Activated CD8-positive, alpha-beta T cell treated with anti-CD3 and anti-CD28 coated beads for 36 hours (primary cell): ENCODE data around the gene FAM240B. TPM values are rescaled to one million over a fixed set of nuclear protein-coding genes. Genes with fewer than 3 reads are reported as not detected.

Source experiments
- ATAC-seq: fragments of 200-7000 bp; cut with Tn5 transposase; one replicate; pipeline ENCODE4 v1.10.0; 2021; ENCODE audit warnings: mild to moderate bottlenecking, moderate library complexity
- CTCF ChIA-PET: fragments of 350-600 bp; sonication (Branson Sonifier 250); formaldehyde crosslinking; loops from one replicate; lab custom pipeline; 2021; ENCODE audit warnings: antibody characterized with exemption; lab: Charles Lee
- POLR2A ChIA-PET: fragments of 350-600 bp; sonication (Branson Sonifier 250); formaldehyde crosslinking; loops from one replicate; lab custom pipeline; 2021; ENCODE audit warnings: antibody characterized with exemption; lab: Charles Lee
- DNase-seq: peaks from one replicate; pipeline ENCODE4 v3.0.0-alpha.2; 2020
- H3K27ac Mint-ChIP-seq: one replicate; pipeline ENCODE4 v1.8.0; 2021; ENCODE audit warnings: mild to moderate bottlenecking, mixed read lengths
- H3K27me3 Mint-ChIP-seq: one replicate; pipeline ENCODE4 v1.8.0; 2021; ENCODE audit warnings: mixed read lengths
- H3K36me3 Mint-ChIP-seq: one replicate; pipeline ENCODE4 v1.8.0; 2021; ENCODE audit warnings: low read depth, mixed read lengths
- H3K4me1 Mint-ChIP-seq: one replicate; pipeline ENCODE4 v1.8.0; 2021; ENCODE audit warnings: low read depth, mixed read lengths
- H3K4me3 Mint-ChIP-seq: one replicate; pipeline ENCODE4 v1.8.0; 2021; ENCODE audit warnings: mild to moderate bottlenecking, moderate library complexity, mixed read lengths
- H3K9me3 Mint-ChIP-seq: one replicate; pipeline ENCODE4 v1.8.0; 2021; ENCODE audit warnings: mixed read lengths
- CTCF ChIP-seq: fragments of 200-600 bp; IDR thresholded peaks from one replicate; pipeline ENCODE4 v1.8.0; 2022; ENCODE audit warnings: antibody characterized with exemption, mild to moderate bottlenecking
- intact Hi-C: fragments of 100-400 bp; cut with micrococcal nuclease; formaldehyde crosslinking; loops from one replicate; pipeline ENCODE4 v1.10.0; 2022
- total RNA-seq, 2 experiments: library from RNA; stranded (reverse); gene quantifications; one replicate each; pipeline ENCODE4 v1.2.3, GENCODE V29; 2021

The FAM240B gene
- total RNA-seq, 2 experiments from 2014 or later, result not detected

DNA sequence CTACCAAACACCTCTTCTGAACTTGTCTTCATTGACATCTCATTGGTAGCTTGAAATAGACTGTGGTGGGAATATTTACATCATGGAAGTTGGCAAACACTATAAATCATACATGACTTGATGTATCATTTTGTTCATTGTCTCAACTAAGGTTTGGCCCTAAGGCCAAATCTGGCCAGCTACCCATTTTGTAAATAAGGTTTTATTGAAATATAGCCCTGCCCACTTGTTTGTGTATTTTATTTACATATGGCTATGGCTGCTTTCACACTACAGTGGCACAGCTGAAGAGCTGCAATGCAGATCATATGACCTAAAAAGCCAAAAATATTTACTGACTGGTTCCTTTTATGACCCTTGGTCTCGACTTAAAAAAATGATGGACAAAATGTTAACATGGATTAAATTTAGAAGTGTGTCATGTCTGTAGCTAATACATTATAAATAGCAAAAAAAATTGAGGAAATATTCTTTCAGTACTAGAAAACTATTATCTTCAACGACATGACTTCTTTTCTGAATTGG is 22.1 kb downstream of the FAM240B start:
- Mint-ChIP-seq H3K4me3 (no peak overlapping the region), H3K4me1 (no peaks in the 10 kb centered on the region), H3K27ac (no peak overlapping the region), H3K27me3 (peaks cover 1% of the 10 kb centered on the region), H3K9me3 (no peaks in the 10 kb centered on the region), H3K36me3 (no peaks in the 10 kb centered on the region)
- intact Hi-C loops, result loop anchor here (5.0 kb wide), 1 partner anchor 39 kb away; no protein-coding TSS in a partner anchor
- ChIA-PET CTCF (no interaction called here), POLR2A (no interaction called here)
- ATAC-seq (no peak), DNase-seq (no peak)
- no peak for TF ChIP-seq CTCF

GRCh38 chr9:38696999-38697398 is 22.9 kb downstream of the FAM240B start:
- no peak overlapping the region for H3K27ac Mint-ChIP-seq
- H3K4me1 Mint-ChIP-seq, result no peaks in the 10 kb centered on the region
- H3K27me3 Mint-ChIP-seq, result peaks cover 1% of the 10 kb centered on the region
- no peak overlapping the region for H3K4me3 Mint-ChIP-seq
- H3K9me3 Mint-ChIP-seq, result no peaks in the 10 kb centered on the region
- TF ChIP-seq CTCF, result no peak
- CTCF ChIA-PET, result interaction anchor here (1.0 kb wide), 1 partner anchor 11 kb away, joined by 5 read pairs; no protein-coding TSS in a partner anchor
- no peak for ATAC-seq
- H3K36me3 Mint-ChIP-seq, result no peaks in the 10 kb centered on the region
- intact Hi-C loops, result loop anchor here (5.0 kb wide), 1 partner anchor 40 kb away; no protein-coding TSS in a partner anchor
- DNase-seq, result no peak
- POLR2A ChIA-PET, result no interaction called here

- Mint-ChIP-seq H3K27ac (no peak overlapping the region), H3K27me3 (peaks cover 1% of the 10 kb centered on the region), H3K9me3 (no peaks in the 10 kb centered on the region), H3K4me1 (no peaks in the 10 kb centered on the region), H3K4me3 (no peak overlapping the region), H3K36me3 (no peaks in the 10 kb centered on the region)
- no peak for ATAC-seq
- ChIA-PET CTCF (no interaction called here), POLR2A (interaction anchor here (1.2 kb wide), 1 partner anchor 23 kb away, joined by 3 read pairs; no protein-coding TSS in a partner anchor)
- DNase-seq, result no peak
- TF ChIP-seq CTCF, result no peak
- intact Hi-C loops, result loop anchor here (5.0 kb wide), 1 partner anchor 43 kb away; no protein-coding TSS in a partner anchor
These were observed 25.3 kb downstream of the FAM240B start for GRCh38 chr9:38694676-38695075.

GRCh38 chr9:38692707-38693106 is 27.2 kb downstream of the FAM240B start:
- DNase-seq (no peak), ATAC-seq (no peak)
- Mint-ChIP-seq H3K4me1 (no peaks in the 10 kb centered on the region), H3K27me3 (peaks cover 3% of the 10 kb centered on the region), H3K9me3 (no peaks in the 10 kb centered on the region), H3K4me3 (no peak overlapping the region), H3K27ac (no peak overlapping the region), H3K36me3 (no peaks in the 10 kb centered on the region)
- intact Hi-C loops, result no loop called here
- TF ChIP-seq CTCF, result no peak
- CTCF ChIA-PET, result no interaction called here
- POLR2A ChIA-PET, result no interaction called here

GRCh38 chr9:38690574-38690973 is 29.4 kb downstream of the FAM240B start:
- Mint-ChIP-seq H3K27me3 (peaks cover 6% of the 10 kb centered on the region), H3K4me1 (peaks cover 5% of the 10 kb centered on the region), H3K36me3 (no peaks in the 10 kb centered on the region), H3K9me3 (no peaks in the 10 kb centered on the region), H3K4me3 (no peak overlapping the region), H3K27ac (no peak overlapping the region)
- CTCF ChIA-PET, result no interaction called here
- peak; percentile 3 for DNase-seq
- POLR2A ChIA-PET, result no interaction called here
- no peak for TF ChIP-seq CTCF
- ATAC-seq, result peak; percentile 34
- intact Hi-C loops, result no loop called here
